Endothelial cell of umbilical vein (primary cell): ENCODE data around the gene TTC36.

Source experiments
- CTCF ChIP-seq, 2 donors: IDR thresholded peaks; 1 replicate in 1 of 2; 2 replicates in 1 of 2; pipeline ENCODE4 v1.5.1; 2011; ENCODE audit warnings: low read length in 2 of 2, mild to moderate bottlenecking in 2 of 2, moderate library complexity in 2 of 2, control low read depth in 1 of 2, inconsistent platforms in 1 of 2, low read depth in 1 of 2; ENCODE audit not compliant: insufficient read depth in 1 of 2; ENCODE audit errors: extremely low read depth in 1 of 2
- EZH2 ChIP-seq: IDR thresholded peaks from 2 replicates; pipeline ENCODE4 v1.6.1; 2012; ENCODE audit warnings: borderline replicate concordance, low read depth, mild to moderate bottlenecking, moderate library complexity, low read length, inconsistent platforms; ENCODE audit not compliant: severe bottlenecking
- FOS ChIP-seq: IDR thresholded peaks from 2 replicates; pipeline ENCODE4 v1.6.1; 2011; ENCODE audit warnings: mild to moderate bottlenecking, low read length, moderate library complexity, borderline replicate concordance; ENCODE audit not compliant: insufficient read depth
- JUN ChIP-seq: IDR thresholded peaks from 2 replicates; pipeline ENCODE4 v1.6.1; 2011; ENCODE audit warnings: borderline replicate concordance, low read depth; ENCODE audit not compliant: insufficient read length, insufficient read depth
- MYC ChIP-seq: IDR thresholded peaks from one replicate; pipeline ENCODE4 v1.6.1; 2011; ENCODE audit warnings: mild to moderate bottlenecking, low read depth, low read length
- POLR2A ChIP-seq: IDR thresholded peaks from 2 replicates; pipeline ENCODE4 v1.6.1; 2012; ENCODE audit warnings: low read depth, mild to moderate bottlenecking, control low read depth, low read length
- POLR2AphosphoS5 ChIP-seq: IDR thresholded peaks from 2 replicates; pipeline ENCODE4 v1.6.1; 2012; ENCODE audit warnings: low read depth, mild to moderate bottlenecking, control low read depth, low read length, moderate library complexity; ENCODE audit not compliant: insufficient read depth
- TF ChIP-seq, protein P1 (sequence below): IDR thresholded peaks from 2 replicates; pipeline ENCODE4 v1.6.1; 2011; ENCODE audit not compliant: insufficient read depth, insufficient read length

DNA sequence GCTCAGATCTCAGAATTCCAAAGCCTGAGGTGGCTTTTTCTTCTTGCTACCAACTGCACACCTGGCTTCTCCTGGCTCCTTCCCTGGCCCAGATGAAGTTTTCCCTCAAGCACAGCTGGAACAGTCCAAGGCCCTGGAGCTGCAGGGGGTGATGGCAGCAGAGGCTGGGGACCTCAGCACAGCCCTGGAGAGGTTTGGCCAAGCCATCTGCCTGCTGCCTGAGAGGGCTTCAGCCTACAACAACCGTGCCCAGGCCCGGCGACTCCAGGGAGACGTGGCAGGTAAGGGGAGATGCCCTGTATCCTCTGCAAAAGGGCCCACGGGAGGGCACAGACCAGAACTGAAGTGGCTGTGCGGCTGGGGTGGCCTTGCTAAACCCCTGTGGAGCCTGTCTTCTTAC, 1.2 kb downstream of the TTC36 start:
- TF ChIP-seq, protein P1, sequence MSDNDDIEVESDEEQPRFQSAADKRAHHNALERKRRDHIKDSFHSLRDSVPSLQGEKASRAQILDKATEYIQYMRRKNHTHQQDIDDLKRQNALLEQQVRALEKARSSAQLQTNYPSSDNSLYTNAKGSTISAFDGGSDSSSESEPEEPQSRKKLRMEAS, result no peak
- TF ChIP-seq POLR2AphosphoS5 (no peak), FOS (no peak), EZH2 (no peak), CTCF (IDR thresholded peaks at IDR 0.05; ENCODE audit: extremely low read depth in 1 of 2, insufficient read depth in 1 of 2, low read depth in 1 of 2, low read length in 2 of 2) (no peak), POLR2A (no peak), JUN (no peak), MYC (no peak)
